Mesangial cell (primary cell): ENCODE data around the gene TTC28. TPM values are rescaled to one million over a fixed set of nuclear protein-coding genes. Genes with fewer than 3 reads are reported as not detected.

Experiments used
- total RNA-seq: library from RNA; depleted of rRNA; stranded (reverse); fragments of >200 nt; gene quantifications from 2 replicates; pipeline ENCODE4 v1.2.3, GENCODE V29; 2015

TTC28 gene
- 13.9 and 28.9 TPM in 2 replicates for total RNA-seq

DNA sequence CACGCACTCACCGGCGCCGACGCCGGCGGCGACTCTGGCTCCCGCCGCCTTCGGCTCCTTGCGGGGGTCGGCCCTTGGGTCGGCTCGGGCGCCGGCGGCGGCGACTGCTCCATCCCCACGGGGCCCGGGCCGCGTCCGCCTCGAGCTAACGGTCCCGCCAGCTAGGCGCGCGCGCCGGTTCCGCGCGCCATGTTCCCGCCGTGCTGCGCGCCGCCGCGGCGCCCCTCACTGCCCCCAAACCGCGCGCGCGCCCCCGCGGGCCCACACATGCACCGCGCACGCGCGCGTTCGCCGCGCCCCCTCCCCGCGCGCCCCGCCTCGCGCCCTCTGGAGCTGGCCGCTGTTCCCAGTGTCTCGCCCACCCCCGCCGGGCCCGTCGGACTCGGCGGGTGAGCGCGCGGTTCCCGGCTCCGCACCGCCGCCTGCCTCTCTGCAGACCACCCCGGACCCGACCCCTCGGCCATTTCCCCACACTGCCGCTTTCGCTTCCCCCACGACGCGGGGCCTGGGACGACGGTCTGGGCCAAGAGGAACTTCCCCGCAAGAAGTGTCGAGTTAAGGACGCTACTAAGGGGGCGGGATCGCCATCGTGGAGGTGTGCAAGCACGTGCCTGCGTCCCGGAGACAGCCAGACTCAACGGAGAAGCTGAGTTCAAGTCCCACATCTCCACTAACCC, at the start of gene TTC28:
TTC28 (minus strand) TSS at position 230 of the 677 bp plus-strand sequence; CDS start at position 113, 117 bp downstream.

Other genes starting within 250 kb of the TTC28 start
- gene CHEK2, start 62.0 kb upstream of the TTC28 start, total RNA-seq: 10.9 and 13.7 TPM in 2 replicates
- 17.8 and 18.0 TPM in 2 replicates for gene HSCB, start 62.2 kb upstream of the TTC28 start, total RNA-seq
- 10.3 and 11.3 TPM in 2 replicates for gene CCDC117, start 92.9 kb upstream of the TTC28 start, total RNA-seq
- 120 and 181 TPM in 2 replicates for gene XBP1, start 120.7 kb upstream of the TTC28 start, total RNA-seq
- gene ZNRF3, start 203.7 kb upstream of the TTC28 start, total RNA-seq: 10.3 and 21.9 TPM in 2 replicates